B cell (primary cell): ENCODE data around the gene JADE3. TPM values are rescaled to one million over a fixed set of nuclear protein-coding genes. Genes with fewer than 3 reads are reported as not detected.

ENCODE experiments used
- ATAC-seq: fragments of 200-7000 bp; cut with Tn5 transposase; one replicate; pipeline ENCODE4 v1.10.0; 2021; ENCODE audit warnings: low read depth, mild to moderate bottlenecking, moderate number of reproducible peaks, moderate library complexity
- CTCF ChIA-PET: fragments of 350-600 bp; sonication (Branson Sonifier 250); formaldehyde crosslinking; loops from one replicate; lab custom pipeline; 2021; ENCODE audit warnings: antibody characterized with exemption, inconsistent platforms; lab: Charles Lee
- POLR2A ChIA-PET: fragments of 350-600 bp; sonication (Branson Sonifier 250); formaldehyde crosslinking; loops from one replicate; lab custom pipeline; 2021; ENCODE audit warnings: antibody characterized with exemption; lab: Charles Lee
- DNase-seq: peaks from one replicate; pipeline ENCODE4 v3.0.0; 2013
- H2AFZ ChIP-seq: 2 replicates; pipeline ENCODE4 v1.6.1; 2012; ENCODE audit warnings: mild to moderate bottlenecking, low read depth, low read length; ENCODE audit not compliant: insufficient read depth, poor library complexity, severe bottlenecking
- H3K27ac ChIP-seq, 2 donors: 1 replicate in 1 of 2; 2 replicates in 1 of 2; pipeline ENCODE4 v1.5.1; 2012 to 2013; ENCODE audit warnings: low read length in 2 of 2, mild to moderate bottlenecking in 2 of 2, moderate library complexity in 1 of 2
- H3K27me3 ChIP-seq, 4 experiments: fragments of 200-600 bp in 1 of 4; sonication (generic) in 1 of 4; replicated peaks in 1 of 4; 1 replicate in 2 of 4; 2 replicates in 2 of 4; pipeline versions ENCODE4 v1.6.1 to v1.7.0; 2013 to 2016; ENCODE audit warnings: low read length in 3 of 4, mild to moderate bottlenecking in 2 of 4, mixed read lengths in 1 of 4, moderate library complexity in 1 of 4; ENCODE audit not compliant: insufficient read depth in 4 of 4, control insufficient read depth in 3 of 4; ENCODE audit errors: control extremely low read depth in 1 of 4
- H3K36me3 ChIP-seq, 2 experiments: replicated peaks in 1 of 2; 1 replicate in 1 of 2; 2 replicates in 1 of 2; pipeline versions ENCODE4 v1.6.1 to v1.7.1; 2013; ENCODE audit warnings: low read length in 1 of 2; ENCODE audit not compliant: insufficient read depth in 2 of 2, control insufficient read depth in 1 of 2; ENCODE audit errors: control extremely low read depth in 1 of 2, extremely low read depth in 1 of 2
- H3K4me1 ChIP-seq, 2 donors: fragments of 200-600 bp in 1 of 2; sonication (generic) in 1 of 2; 1 replicate in 1 of 2; 2 replicates in 1 of 2; pipeline versions ENCODE4 v1.5.1 to v1.6.1; 2013 to 2017; ENCODE audit warnings: low read length in 2 of 2; ENCODE audit not compliant: control insufficient read depth in 2 of 2, insufficient read depth in 2 of 2
- H3K4me2 ChIP-seq: replicated peaks from 2 replicates; pipeline ENCODE3; 2012; ENCODE audit warnings: mild to moderate bottlenecking, low read depth, low read length; ENCODE audit not compliant: poor library complexity, severe bottlenecking
- H3K4me3 ChIP-seq, 5 experiments: fragments of 200-600 bp in 1 of 5; sonication (generic) in 1 of 5; 1 replicate in 3 of 5; 2 replicates in 2 of 5; pipeline versions ENCODE4 v1.5.1 to v1.7.0; 2011 to 2016; ENCODE audit warnings: low read length in 4 of 5, mild to moderate bottlenecking in 4 of 5, low read depth in 2 of 5, control low read depth in 1 of 5, moderate library complexity in 1 of 5; ENCODE audit not compliant: insufficient read depth in 1 of 5; ENCODE audit errors: control extremely low read depth in 1 of 5, extremely low read depth in 1 of 5
- H3K79me2 ChIP-seq: fragments of 200-600 bp; sonication (generic); one replicate; pipeline ENCODE4 v1.6.0; 2016; ENCODE audit warnings: low read length; ENCODE audit not compliant: control insufficient read depth, insufficient read depth
- H3K9ac ChIP-seq: fragments of 200-600 bp; sonication (generic); 2 replicates; pipeline ENCODE4 v1.6.1; 2017; ENCODE audit warnings: mild to moderate bottlenecking, low read length, moderate library complexity
- H3K9me3 ChIP-seq, 3 donors: one replicate each; pipeline versions ENCODE4 v1.6.1 to v1.7.1; 2013; ENCODE audit warnings: low read length in 2 of 3; ENCODE audit not compliant: control insufficient read depth in 2 of 3, insufficient read depth in 1 of 3; ENCODE audit errors: control extremely low read depth in 1 of 3
- H4K20me1 ChIP-seq: 2 replicates; pipeline ENCODE4 v1.6.0; 2012; ENCODE audit warnings: mild to moderate bottlenecking, low read length; ENCODE audit not compliant: insufficient read depth, control insufficient read depth, poor library complexity, severe bottlenecking
- H3K27ac Mint-ChIP-seq: one replicate; pipeline ENCODE4 v1.8.0; 2021; ENCODE audit warnings: mixed read lengths
- H3K27me3 Mint-ChIP-seq: one replicate; pipeline ENCODE4 v1.8.0; 2021; ENCODE audit warnings: mixed read lengths
- H3K4me1 Mint-ChIP-seq: one replicate; pipeline ENCODE4 v1.8.0; 2021; ENCODE audit warnings: mixed read lengths
- H3K4me3 Mint-ChIP-seq: one replicate; pipeline ENCODE4 v1.8.0; 2021; ENCODE audit warnings: mixed read lengths
- H3K9me3 Mint-ChIP-seq: one replicate; pipeline ENCODE4 v1.8.0; 2022; ENCODE audit warnings: mixed read lengths; ENCODE audit not compliant: insufficient read depth
- CTCF ChIP-seq: fragments of 200-600 bp; IDR thresholded peaks from one replicate; pipeline ENCODE4 v1.8.0; 2022; ENCODE audit warnings: antibody characterized with exemption, mild to moderate bottlenecking
- EZH2 ChIP-seq: IDR thresholded peaks from 2 replicates; pipeline ENCODE4 v1.6.1; 2012; ENCODE audit warnings: borderline replicate concordance, low read depth, mild to moderate bottlenecking, moderate library complexity, low read length; ENCODE audit not compliant: insufficient read depth, poor library complexity, severe bottlenecking
- WGBS: methylation state at CpG from one replicate; pipeline ENCODE4 v1.1.5; 2013; ENCODE audit warnings: missing lambda C conversion rate; ENCODE audit not compliant: insufficient coverage; 5-methylcytosine and 5-hydroxymethylcytosine counted together
- intact Hi-C: fragments of 100-400 bp; cut with micrococcal nuclease; formaldehyde crosslinking; loops from one replicate; pipeline ENCODE4 v1.10.0; 2022
- polyA plus RNA-seq: library from polyadenylated mRNA; depleted of rRNA; stranded (reverse); fragments of >200 nt; gene quantifications from 2 replicates; pipeline ENCODE4 v1.2.3, GENCODE V29; 2012
- total RNA-seq, 2 donors: library from RNA; stranded (reverse); fragments of 120-200 nt in 1 of 2; gene quantifications; 1 replicate in 1 of 2; 2 replicates in 1 of 2; pipeline versions ENCODE4 v1.2.3 to v1.2.4, GENCODE V29; 2013 to 2022

JADE3 gene
- total and polyA plus RNA-seq, 2 donors (not counting 1 experiment from before 2014, with no cell fraction given), result 3.6 to 23.4 TPM

DNA sequence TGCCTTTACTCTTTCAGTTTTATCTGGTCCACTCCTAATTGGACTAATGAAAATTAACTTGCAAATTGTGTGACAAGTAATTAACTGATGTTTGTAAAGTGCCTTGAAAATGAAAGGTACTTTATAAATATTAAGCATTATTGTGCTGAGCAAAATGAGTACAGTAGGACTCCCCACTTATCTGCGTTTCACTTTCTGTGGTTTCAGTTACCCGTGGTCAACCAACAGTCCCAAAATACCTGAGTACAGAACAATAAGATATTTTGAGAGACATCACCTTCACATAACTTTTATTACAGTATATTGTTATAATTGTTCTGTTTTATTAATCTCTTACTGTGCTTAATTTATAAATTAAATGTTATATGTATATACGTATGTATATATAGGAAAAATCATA, 27.4 kb upstream of the JADE3 start:
- no peak overlapping the region for H2AFZ ChIP-seq
- H3K4me1 ChIP-seq, result no peaks in the 10 kb centered on the region
- no peak overlapping the region for H3K4me3 ChIP-seq
- peaks cover 3 to 5% of the 10 kb centered on the region in 2 experiments for H3K36me3 ChIP-seq
- H3K4me3 Mint-ChIP-seq, result no peak overlapping the region
- no peaks in the 10 kb centered on the region for H3K4me1 Mint-ChIP-seq
- DNase-seq (no peak), ATAC-seq (no peak)
- no peaks in the 10 kb centered on the region for H3K79me2 ChIP-seq
- H3K27me3 Mint-ChIP-seq, result no peaks in the 10 kb centered on the region
- CTCF ChIA-PET, result no interaction called here
- no CpG with 5 or more reads among the region's 3 CpGs for WGBS
- H3K9me3 Mint-ChIP-seq, result no peaks in the 10 kb centered on the region
- intact Hi-C loops, result no loop called here
- no peaks in the 10 kb centered on the region for H4K20me1 ChIP-seq
- POLR2A ChIA-PET, result no interaction called here
- H3K27ac ChIP-seq, result no peak overlapping the region
- no peaks in the 10 kb centered on the region for H3K27me3 ChIP-seq
- no peak overlapping the region for H3K4me2 ChIP-seq
- no peaks in the 10 kb centered on the region for H3K9me3 ChIP-seq
- no peak overlapping the region for H3K27ac Mint-ChIP-seq
- TF ChIP-seq CTCF, result no peak
- H3K9ac ChIP-seq, result no peak overlapping the region

DNA sequence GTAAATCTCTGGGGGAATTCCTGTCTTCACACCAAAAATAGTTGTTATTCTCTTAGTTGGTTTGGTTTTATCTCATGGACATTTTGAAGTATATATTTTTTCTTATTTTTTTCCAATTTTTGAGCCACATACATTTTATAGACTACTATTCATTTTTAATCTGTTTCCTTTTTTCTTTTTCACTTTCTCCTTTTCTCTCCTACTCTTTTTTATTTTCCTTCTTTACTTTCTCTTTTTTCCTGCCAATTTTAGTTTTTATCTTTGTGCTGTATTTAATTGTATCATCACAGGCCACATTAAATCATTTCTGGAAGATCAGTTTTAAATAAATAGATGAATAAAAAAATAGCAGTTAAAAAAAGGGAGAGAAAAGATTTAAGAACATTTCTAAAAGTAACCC, 14.0 kb upstream of the JADE3 start:
- ChIA-PET POLR2A (no interaction called here), CTCF (no interaction called here)
- Histone ChIP-seq H4K20me1 (no peaks in the 10 kb centered on the region), H3K9me3 (no peaks in the 10 kb centered on the region), H3K4me3 (no peak overlapping the region), H3K27me3 (no peaks in the 10 kb centered on the region), H3K27ac (no peak overlapping the region), H2AFZ (no peak overlapping the region), H3K4me1 (no peaks in the 10 kb centered on the region), H3K4me2 (no peak overlapping the region), H3K9ac (no peak overlapping the region), H3K79me2 (no peaks in the 10 kb centered on the region), H3K36me3 (no peaks in the 10 kb centered on the region)
- no peak for DNase-seq
- no peaks in the 10 kb centered on the region for H3K9me3 Mint-ChIP-seq
- ATAC-seq, result no peak
- H3K4me3 Mint-ChIP-seq, result no peak overlapping the region
- TF ChIP-seq EZH2 (no peak), CTCF (no peak)
- no peaks in the 10 kb centered on the region for H3K4me1 Mint-ChIP-seq
- intact Hi-C loops, result no loop called here
- no peaks in the 10 kb centered on the region for H3K27me3 Mint-ChIP-seq
- no peak overlapping the region for H3K27ac Mint-ChIP-seq
